Testis (tissue), 3 donors: ENCODE measurements around the gene PIK3CD. TPM values are rescaled to one million over a fixed set of nuclear protein-coding genes. Genes with fewer than 3 reads are reported as not detected.

Source experiments
- DNase-seq: peaks from one replicate; pipeline ENCODE4 v3.0.0-alpha.2; 2019
- H3K27ac ChIP-seq, 2 donors: fragments of 200-600 bp; sonication (generic); one replicate each; pipeline ENCODE4 v1.5.1; 2019
- H3K27me3 ChIP-seq: fragments of 200-600 bp; sonication (generic); one replicate; pipeline ENCODE4 v1.5.1; 2019
- H3K36me3 ChIP-seq: fragments of 200-600 bp; sonication (generic); one replicate; pipeline ENCODE4 v1.5.1; 2017; ENCODE audit warnings: low read depth; ENCODE audit errors: missing control alignments
- H3K4me1 ChIP-seq: fragments of 200-600 bp; sonication (generic); one replicate; pipeline ENCODE4 v1.5.1; 2019
- H3K4me3 ChIP-seq, 2 donors: fragments of 200-600 bp; sonication (generic); one replicate each; pipeline ENCODE4 v1.5.1; 2017 to 2019
- H3K9me3 ChIP-seq: fragments of 200-600 bp; sonication (generic); one replicate; pipeline ENCODE4 v1.5.1; 2017
- CTCF ChIP-seq, 3 experiments: fragments of 450-650 bp in 2 of 3; fragments of 200-600 bp in 1 of 3; sonication (generic) in 1 of 3; IDR thresholded peaks; one replicate each; pipeline ENCODE4 v1.5.1; 2016 to 2019; ENCODE audit warnings: antibody characterized with exemption in 3 of 3, mild to moderate bottlenecking in 2 of 3, moderate library complexity in 1 of 3
- POLR2A ChIP-seq: fragments of 450-650 bp; IDR thresholded peaks from one replicate; pipeline ENCODE4 v1.6.1; 2017; ENCODE audit warnings: antibody characterized with exemption, mild to moderate bottlenecking, moderate library complexity
- WGBS, 2 donors: methylation state at CpG; one replicate each; pipeline ENCODE4 v1.1.5; 2018; 5-methylcytosine and 5-hydroxymethylcytosine counted together
- intact Hi-C: fragments of 100-400 bp; cut with DNase I; formaldehyde crosslinking; loops from one replicate; pipeline ENCODE4 v1.15.1; 2023; ENCODE audit warnings: low total_unique reads
- polyA plus RNA-seq: library from polyadenylated mRNA; stranded (reverse); fragments of 350-450 nt; fragmentation: Illumina TruSeq; extraction: RNeasy Lipid Tissue Mini Kit (QIAGEN cat#74804); gene quantifications from one replicate; pipeline ENCODE4 v1.2.3, GENCODE V29; 2014; ENCODE audit warnings: low read depth, low replicate concordance; ENCODE audit not compliant: insufficient read depth
- total RNA-seq, 2 donors: library from RNA; depleted of rRNA; stranded (reverse); fragments of >200 nt; gene quantifications; one replicate each; pipeline ENCODE4 v1.2.3, GENCODE V29; 2016

The PIK3CD gene
- total and polyA plus RNA-seq, 3 donors from 2014 or later: 11.7 to 17.2 (median 12.4) TPM

- H3K27ac ChIP-seq: no peak overlapping the region
- intact Hi-C loops: no loop called here
- no peaks in the 10 kb centered on the region for H3K27me3 ChIP-seq
- WGBS, 2 donors: 85 to 94% methylated on average over 21 to 31 of the region's 31 CpGs
- TF ChIP-seq POLR2A (no peak), CTCF (IDR thresholded peaks at IDR 0.05) (no peak)
- no peaks in the 10 kb centered on the region for H3K4me1 ChIP-seq
- no peaks in the 10 kb centered on the region for H3K36me3 ChIP-seq
- H3K9me3 ChIP-seq: no peaks in the 10 kb centered on the region
- DNase-seq: no peak
- no peak overlapping the region for H3K4me3 ChIP-seq
These were observed 79.6 kb downstream of the PIK3CD start for GRCh38 chr1:9731051-9731537.

DNA sequence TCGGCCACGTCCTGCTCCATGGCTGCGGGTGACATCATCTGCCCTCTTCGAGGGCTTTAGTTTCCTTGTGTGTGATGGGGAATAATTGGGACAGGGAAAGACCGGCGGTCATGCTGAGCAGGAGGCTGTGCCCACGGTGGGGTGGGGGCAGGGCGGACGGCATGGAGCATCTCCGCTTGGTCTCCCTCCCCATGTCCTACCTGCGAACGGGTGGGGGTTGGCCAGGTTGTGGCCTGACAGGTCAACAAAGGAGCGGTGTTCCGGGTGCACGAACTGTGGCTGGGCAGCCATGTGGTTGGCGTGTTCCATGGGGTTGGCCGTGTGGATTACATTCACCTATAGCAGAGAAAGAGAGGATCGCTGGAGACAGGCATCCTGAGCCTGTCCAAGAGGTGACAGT, 80.0 kb downstream of the PIK3CD start:
- WGBS, 2 donors: 97% methylated on average over 14 to 18 of the region's 18 CpGs
- no peaks in the 10 kb centered on the region for H3K4me1 ChIP-seq
- no peaks in the 10 kb centered on the region for H3K27me3 ChIP-seq
- TF ChIP-seq POLR2A: no peak
- TF ChIP-seq CTCF (IDR thresholded peaks at IDR 0.05): no peak
- DNase-seq: no peak
- H3K27ac ChIP-seq: no peak overlapping the region
- H3K9me3 ChIP-seq: no peaks in the 10 kb centered on the region
- intact Hi-C loops: no loop called here
- H3K4me3 ChIP-seq: no peak overlapping the region
- H3K36me3 ChIP-seq: no peaks in the 10 kb centered on the region

DNA sequence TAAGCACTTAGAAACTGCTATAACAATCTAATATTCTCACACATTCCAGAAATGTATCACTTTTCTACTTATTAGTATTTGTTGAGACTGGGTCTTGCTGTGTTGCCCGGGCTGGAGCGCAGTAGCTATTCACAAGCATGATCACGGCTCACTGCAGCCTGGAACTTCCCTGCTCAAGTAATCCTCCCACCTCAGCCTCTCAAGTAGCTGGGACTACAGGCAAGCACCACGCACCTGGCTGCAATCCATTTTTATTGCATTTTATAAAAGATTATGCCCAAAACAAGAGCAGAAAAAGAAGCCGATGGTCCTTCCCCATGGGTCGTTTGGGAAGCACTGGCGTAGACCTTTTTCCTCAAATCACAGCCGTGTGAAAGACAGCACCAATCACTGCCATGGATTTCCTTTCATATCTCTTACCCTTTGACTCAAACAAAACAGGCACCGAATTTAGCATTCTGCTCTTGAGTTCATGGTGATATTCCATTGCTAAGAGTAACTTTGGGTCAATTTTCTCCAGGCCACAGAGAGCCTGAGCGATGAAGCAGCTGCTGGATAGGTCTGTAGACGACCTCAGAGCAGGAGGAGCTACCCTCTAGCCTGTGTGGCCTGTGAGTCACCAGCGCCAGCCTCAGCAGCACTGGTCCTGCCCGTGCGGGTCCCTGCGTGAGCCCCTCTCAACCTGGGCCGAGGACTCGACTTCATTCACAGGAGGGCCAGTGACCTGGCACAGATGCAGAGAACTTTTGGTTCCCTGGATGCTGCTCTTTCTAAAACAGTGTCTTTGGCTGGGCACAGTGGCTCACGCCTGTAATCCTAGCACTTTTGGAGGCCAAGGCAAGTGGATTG, 80.8 kb downstream of the PIK3CD start:
- 80 to 85% methylated on average over 18 of the region's 18 CpGs for WGBS, 2 donors
- no peak for TF ChIP-seq POLR2A
- TF ChIP-seq CTCF (IDR thresholded peaks at IDR 0.05): no peak
- Histone ChIP-seq H3K9me3 (no peaks in the 10 kb centered on the region), H3K4me3 (no peak overlapping the region), H3K36me3 (no peaks in the 10 kb centered on the region), H3K27ac (no peak overlapping the region), H3K27me3 (no peaks in the 10 kb centered on the region), H3K4me1 (no peaks in the 10 kb centered on the region)
- intact Hi-C loops: no loop called here
- DNase-seq: no peak

DNA sequence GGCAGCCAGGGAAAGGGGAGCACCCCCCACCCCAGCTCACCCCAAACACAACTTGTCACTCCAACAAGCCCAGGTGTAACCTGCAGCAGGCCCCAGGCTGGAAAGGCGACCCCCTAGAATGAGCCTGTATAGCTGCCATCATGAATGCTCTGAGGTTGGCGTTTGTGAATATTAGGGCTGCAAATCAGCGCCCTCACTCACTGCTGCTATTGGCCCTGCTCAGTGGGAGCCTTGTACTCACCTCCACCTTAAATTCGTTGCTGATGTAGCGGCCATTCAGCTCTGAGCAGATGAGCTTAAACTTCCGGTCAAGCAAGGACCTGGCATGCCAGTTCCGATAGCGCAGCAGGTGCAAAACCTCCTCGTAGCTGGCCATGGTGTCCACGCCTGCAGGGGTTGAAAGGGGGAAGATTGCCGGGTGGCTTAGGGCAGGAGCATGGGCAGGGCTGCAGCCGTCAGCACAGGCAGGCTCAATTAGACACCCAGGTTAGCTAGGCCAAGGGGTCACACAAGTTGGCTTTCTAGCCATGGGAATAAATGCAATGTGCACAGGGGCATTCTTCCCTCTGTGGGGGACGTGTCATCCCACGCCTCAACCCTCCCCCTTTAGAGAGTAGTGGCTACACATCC, 81.7 kb downstream of the PIK3CD start:
- Histone ChIP-seq H3K9me3 (no peaks in the 10 kb centered on the region), H3K27me3 (no peaks in the 10 kb centered on the region), H3K4me3 (no peak overlapping the region), H3K36me3 (no peaks in the 10 kb centered on the region), H3K4me1 (no peaks in the 10 kb centered on the region), H3K27ac (no peak overlapping the region)
- WGBS, 2 donors: 93 to 95% methylated on average over 8 to 14 of the region's 14 CpGs
- no peak for TF ChIP-seq CTCF (IDR thresholded peaks at IDR 0.05)
- TF ChIP-seq POLR2A: no peak
- intact Hi-C loops: no loop called here
- no peak for DNase-seq
